Putamen (tissue), 1 donor: ENCODE results near the gene DYNC1LI1.
A peak's percentile ranks its signal among the peaks of the same experiment; 100 is the strongest.

Experiments
- DNase-seq: peaks from one replicate; pipeline ENCODE4 v3.0.0-alpha.2; 2016; ENCODE audit warnings: low spot score

Gene DYNC1LI1

DNA sequence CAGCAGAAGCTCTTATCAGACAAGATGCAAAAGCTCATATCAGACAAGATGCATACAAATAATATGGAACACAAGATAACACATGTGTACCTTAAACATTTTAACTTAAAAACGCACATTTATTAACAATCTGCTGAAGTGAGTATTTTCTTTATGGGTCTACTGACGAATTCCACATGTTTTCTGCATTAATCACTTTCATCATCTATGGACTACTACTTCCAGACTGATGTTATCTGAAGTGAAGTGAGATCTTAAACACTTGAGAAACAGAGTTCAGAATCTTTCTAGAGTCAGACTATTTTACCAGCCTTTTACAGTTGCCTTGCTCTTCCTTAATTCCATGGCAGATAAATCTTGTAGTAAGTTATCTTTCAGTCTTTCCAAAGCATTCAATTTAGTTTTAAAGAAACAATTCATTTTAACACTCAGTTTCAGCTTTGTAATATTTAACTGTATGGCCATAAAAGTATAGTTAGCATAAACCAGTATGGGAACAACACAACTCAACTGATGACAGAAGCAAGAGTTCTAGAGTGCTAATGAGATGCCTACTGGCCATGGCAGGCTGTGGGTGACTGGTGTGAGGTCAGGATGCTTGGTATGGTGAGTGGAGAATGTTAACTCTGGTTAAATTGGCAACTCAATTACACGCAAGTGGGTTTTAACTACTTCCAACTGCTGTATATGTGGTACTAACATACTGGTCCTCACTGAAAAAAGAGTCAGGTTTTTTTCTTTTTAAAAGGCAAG, 77.8 kb downstream of the DYNC1LI1 start:
- DNase-seq = no peak

DNA sequence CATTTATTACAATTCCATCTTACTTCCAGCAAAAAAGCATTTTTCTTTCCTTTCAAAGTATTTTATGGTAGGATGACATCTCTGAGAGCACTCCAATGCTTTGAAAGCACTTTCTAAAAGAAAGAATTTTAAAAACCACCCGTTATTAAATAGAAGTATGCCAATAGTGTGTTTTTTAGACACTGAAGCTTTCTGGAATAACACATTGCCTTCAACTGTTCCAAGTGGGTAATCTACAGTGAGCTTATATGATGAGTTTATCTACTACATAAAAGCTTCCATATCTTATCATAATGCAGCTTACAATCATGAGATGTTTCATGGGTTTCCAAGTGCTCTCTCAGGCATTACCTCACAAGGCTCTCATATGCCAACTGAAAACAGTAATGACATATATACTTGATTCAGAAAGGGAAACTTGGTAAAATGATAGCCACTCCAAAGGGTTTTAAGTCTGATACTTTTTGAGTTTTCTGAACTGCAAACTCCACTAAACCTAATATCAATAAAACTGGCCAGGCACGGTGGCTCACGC, 82.1 kb downstream of the DYNC1LI1 start:
- no peak for DNase-seq

DNA sequence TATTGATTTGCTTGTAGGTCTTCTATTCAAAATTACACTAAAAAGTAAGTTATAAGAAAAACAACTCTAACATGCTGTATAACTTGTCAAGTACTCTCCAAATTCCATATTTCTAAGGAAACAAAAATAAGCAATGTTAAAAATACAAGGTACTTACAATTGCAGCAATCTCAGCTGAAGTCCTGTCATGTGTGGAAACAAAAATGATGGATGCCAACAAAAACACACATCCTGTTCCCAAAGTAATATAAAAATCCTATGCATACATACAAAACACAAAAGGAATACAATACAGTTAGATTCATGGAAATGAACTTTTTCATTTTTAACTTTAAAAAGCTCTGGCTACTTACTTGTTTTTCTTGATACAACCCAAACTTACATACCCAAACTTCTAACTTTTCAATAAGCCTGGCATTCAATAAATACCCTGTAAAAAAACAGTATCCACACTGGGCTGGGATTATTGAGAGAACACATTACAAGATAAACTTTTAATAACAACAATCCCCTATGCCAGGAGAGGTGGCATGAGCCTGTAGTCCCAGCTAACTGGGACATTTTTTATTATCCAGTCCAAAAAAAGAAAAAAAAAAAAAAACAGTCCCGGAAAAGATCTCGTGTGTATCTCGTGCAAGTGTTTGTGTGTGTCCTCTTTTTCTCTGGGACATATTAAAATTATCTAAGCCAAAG, 82.7 kb downstream of the DYNC1LI1 start:
- no peak for DNase-seq

DNA sequence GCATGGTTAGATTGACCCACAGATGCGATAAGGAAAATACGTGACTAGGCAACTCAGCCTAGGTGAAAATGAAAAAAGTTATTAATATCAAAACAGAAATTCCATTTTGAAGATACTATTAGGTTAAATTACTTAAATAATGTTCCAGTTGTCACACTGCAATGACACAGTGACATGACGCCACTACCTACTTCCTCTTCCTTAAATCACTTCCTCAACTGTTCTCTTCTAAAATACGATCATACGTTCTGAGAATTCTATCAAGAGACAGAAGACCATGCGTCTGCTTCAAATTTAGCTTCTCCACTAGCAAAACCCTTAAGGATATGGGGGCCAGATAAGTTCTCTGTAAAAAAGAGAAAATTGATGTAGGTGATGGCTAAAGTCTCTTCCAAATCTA, 86.2 kb downstream of the DYNC1LI1 start:
- peak; percentile 21 for DNase-seq

DNA sequence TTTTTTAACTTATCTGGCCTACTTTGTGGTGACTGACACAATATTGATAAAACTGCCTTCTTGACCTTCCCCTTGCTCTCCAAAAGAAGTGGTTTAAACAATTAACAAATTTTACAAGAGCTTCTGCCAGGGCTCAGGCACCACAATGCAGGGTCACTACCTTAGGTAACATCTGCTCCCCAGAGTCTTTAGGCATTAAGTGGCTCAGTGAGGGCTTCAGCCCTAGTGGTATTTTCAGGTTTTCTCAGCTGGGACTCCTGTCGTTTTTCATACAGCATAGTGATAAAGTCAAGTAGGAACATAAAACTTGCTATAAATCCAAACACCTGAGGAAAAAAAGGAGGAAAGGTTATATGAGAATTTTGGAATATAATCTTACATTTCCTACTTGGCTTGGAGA, 86.9 kb downstream of the DYNC1LI1 start:
- DNase-seq = no peak

DNA sequence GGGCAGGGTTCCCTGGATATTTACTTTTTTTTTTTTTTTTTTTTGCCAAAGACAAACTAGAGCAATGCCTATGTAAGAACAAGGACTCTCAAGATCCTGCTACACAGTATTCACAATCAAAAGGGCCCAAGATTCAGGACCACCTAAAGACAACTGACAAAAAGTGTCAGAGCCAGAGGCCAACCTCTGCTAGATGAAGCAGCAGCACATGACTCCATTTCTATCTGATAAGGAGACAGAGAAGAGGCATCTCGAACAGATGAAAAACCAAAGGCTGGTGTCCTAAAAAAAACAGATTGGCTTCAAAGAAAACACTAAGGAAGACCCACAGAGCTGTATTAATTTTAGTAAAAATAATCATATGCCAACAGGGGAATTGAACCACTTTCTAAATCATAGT, 88.0 kb downstream of the DYNC1LI1 start:
- DNase-seq = no peak

DNA sequence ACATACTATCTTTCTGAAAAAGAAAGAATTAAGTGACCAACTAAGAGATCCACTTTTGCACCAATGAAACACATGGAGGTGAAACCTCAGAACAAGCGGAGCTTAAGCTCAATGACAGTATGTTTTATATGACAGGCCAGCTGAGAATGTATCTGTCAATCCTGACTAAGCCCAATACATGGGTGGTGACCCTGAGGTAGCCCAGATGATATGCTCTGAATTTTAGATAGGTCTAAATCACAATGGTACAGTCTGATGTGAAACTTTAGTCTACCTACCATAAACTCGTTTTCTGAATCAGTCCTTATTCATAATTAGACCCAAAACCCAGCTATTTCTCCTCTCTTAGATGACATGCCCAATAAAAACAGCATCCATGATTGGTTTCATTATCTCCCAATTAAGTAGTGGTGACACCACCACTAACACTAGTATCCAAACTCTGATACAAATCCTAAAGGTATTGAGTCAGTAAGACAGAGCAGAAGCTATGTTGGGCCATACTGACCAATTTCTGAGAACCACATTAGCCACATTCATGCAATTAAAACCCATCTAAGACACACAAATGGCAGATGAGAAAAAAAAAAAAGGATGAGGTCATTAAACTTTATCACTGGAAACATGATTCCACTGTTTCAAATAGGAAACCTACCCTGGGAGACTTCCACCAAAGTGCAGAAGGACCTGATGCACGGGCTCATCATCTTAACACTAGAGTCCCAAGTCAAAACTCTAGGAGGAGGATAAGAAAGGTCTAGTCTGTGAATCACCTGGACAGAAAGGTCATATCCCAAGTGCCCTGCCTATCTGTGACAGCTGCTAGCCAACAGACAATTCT, 88.6 kb downstream of the DYNC1LI1 start:
- no peak for DNase-seq

DNA sequence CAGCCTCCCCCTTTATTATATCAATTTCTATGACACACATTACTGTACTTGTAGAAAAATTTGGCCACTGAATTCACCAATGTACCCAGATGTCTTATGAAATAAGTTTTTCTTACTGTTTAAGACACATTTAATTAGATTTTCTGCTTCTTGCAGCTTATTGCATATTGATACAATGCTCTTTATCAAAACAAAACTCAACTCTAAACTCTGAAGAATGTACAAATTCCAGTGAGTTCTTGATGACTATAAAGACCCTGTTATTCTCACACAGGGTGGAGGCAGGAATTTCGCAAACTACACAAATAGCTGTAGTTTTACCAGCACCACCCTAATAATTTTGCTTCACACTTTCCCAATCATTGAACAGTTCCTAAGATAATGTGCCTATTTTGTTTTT, 90.1 kb downstream of the DYNC1LI1 start:
- no peak for DNase-seq
